GM10248 (cell line): Measurements from ENCODE around the gene AGTRAP.

Experiments used
- CTCF ChIA-PET: fragments of 300-600 bp; sonication (Branson Sonifier 250); formaldehyde crosslinking; extraction: SDS; loops from one replicate; lab custom pipeline; 2021; ENCODE audit warnings: antibody characterized with exemption; lab: Yijun Ruan, JAX
- POLR2A ChIA-PET: fragments of 350-650 bp; sonication (Branson Sonifier 250); formaldehyde crosslinking; extraction: SDS; loops from one replicate; lab custom pipeline; 2020; ENCODE audit warnings: antibody characterized with exemption; lab: Yijun Ruan, JAX
- DNase-seq: peaks from one replicate; pipeline ENCODE4 v3.0.0; 2012; ENCODE audit errors: extremely low spot score
- TF ChIP-seq, protein P1 (sequence below): IDR thresholded peaks from 2 replicates; pipeline ENCODE4 v1.5.1; 2012; ENCODE audit warnings: mild to moderate bottlenecking, low read depth; ENCODE audit errors: extremely low read depth, missing control alignments, control extremely low read depth

Gene AGTRAP

DNA sequence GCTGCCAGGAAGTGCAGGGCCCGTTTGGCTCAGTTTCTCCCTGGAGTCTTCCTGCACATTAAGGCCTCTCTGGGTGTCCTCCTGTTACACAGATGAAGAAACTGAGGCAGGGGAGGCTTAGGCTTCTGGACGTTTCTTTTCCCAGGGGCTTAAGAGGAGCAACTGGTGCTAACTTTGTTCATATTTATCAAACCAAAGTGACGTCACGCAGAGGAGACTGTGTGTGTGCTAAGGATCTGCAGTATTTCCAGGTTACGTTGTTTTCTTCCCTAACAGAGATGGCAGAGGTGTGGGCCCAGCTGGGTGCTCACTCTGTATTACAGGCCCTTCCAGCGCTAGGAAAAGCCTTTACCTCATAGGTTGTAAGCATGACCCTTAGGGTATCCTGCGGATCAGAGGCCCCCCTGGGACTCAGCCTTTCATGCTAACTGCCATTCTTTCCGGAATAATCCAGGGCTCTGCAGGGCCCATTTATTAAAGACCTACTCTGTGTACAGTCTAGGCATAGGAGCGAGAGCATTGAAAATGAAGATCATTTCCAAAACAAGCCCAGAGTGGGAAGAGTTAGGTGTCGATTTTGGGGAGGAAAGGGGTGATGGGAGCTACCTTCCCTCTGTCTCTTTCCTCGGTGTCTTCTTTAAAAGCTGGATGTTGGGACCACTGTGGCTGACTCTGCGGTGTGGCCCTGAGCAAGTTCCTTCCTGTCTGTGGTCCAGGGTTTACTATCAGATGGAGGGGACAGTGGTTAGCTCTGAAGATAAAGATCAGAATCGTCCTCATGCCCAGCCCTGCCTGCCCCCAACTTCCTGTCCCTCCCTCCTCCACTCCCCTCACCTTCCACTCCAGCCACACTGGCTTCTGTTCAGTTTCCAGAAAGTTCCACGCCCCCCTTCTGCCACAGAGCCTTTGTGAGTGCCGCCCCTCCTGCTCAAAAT lies 4.6 kb downstream of the AGTRAP start:
- no peak for DNase-seq
- POLR2A ChIA-PET = interaction anchor here (0.7 kb wide), 1 partner anchor 710 kb away, joined by 3 read pairs; no protein-coding TSS in a partner anchor
- CTCF ChIA-PET = interaction anchor here (0.9 to 2.2 kb wide), 2 partner anchors 20 to 703 kb away, joined by 4 to 9 read pairs; no protein-coding TSS in a partner anchor
- TF ChIP-seq, protein P1, sequence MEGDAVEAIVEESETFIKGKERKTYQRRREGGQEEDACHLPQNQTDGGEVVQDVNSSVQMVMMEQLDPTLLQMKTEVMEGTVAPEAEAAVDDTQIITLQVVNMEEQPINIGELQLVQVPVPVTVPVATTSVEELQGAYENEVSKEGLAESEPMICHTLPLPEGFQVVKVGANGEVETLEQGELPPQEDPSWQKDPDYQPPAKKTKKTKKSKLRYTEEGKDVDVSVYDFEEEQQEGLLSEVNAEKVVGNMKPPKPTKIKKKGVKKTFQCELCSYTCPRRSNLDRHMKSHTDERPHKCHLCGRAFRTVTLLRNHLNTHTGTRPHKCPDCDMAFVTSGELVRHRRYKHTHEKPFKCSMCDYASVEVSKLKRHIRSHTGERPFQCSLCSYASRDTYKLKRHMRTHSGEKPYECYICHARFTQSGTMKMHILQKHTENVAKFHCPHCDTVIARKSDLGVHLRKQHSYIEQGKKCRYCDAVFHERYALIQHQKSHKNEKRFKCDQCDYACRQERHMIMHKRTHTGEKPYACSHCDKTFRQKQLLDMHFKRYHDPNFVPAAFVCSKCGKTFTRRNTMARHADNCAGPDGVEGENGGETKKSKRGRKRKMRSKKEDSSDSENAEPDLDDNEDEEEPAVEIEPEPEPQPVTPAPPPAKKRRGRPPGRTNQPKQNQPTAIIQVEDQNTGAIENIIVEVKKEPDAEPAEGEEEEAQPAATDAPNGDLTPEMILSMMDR = no peak

DNA sequence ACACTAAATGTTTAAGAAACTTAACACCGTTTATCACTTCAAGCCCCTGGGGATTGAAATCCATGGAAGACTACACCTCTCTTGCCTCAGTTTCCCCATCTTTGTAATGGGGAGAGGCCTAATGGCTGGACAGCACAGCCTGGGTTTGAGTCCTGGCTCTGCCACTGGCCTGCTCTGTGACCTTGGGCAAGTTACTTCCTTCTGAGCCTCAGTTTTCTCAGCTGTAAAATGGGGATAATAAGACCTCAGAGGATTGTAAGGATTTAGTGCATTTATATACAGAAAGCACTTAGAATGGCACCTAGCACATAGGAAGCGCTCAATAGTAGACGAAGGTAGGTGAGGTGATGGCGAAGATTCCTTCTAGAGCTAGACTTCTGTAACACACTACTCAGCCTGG lies 5.5 kb downstream of the AGTRAP start:
- TF ChIP-seq, protein P1 = no peak
- DNase-seq = no peak
- CTCF ChIA-PET = interaction anchor here (2.2 kb wide), 1 partner anchor 704 kb away, joined by 9 read pairs; no protein-coding TSS in a partner anchor
- POLR2A ChIA-PET = no interaction called here

DNA sequence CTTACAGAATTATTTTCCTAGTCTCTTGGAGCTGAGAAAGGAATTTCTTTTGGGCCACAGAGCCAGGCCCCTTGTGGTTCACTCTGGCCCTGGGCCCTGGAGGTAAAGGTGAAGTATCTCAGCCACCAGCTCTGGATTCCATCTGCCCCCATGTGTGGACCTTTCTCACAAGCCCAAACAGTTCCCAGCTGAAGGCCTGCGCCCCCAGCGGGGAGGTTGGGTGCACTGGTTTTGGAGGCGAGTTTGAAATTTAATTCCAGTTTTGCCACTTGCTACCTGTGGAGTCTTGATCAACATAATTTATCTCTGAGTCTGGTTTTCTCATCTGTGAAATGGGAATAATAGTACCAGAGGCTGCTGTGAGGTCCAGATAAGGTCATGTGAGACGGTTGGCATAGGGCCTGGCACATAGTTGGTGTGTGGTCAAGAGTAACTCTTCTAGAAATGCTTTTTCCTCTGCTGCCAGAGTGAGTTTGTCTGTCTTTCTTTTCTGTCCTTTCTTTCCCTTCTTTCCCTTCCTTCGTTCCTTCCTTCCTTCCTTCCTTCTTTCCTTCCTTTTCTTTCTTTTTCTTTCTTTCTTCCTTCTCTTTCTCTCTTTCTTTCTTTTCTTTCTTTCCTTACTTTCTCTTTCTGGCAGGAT lies 6.1 kb downstream of the AGTRAP start:
- ChIA-PET POLR2A (no interaction called here), CTCF (no interaction called here)
- no peak for DNase-seq
- TF ChIP-seq, protein P1 = no peak

DNA sequence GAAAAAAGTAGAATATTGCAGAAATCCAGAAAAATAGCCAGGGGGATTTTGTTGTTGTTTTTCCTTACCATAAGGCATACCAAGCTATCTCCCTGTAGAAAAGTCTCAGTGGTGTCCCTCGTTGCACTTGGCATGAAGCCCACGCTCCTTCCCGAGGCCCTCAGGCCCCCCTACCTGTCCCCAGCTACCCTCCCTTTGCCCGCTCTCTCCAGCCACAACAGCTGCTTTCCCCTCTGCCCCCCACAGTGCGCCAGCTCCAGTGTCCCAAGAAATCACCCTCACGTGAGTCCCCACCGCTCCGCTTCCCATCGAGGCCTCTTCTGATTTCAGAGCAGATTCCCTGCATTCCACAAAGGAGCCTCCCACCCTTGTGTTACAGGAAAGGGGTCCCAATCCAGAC lies 8.4 kb downstream of the AGTRAP start:
- TF ChIP-seq, protein P1 = no peak
- ChIA-PET POLR2A (no interaction called here), CTCF (interaction anchor here (1.3 kb wide), 1 partner anchor 25 kb away, joined by 5 read pairs; no protein-coding TSS in a partner anchor)
- DNase-seq = no peak

DNA sequence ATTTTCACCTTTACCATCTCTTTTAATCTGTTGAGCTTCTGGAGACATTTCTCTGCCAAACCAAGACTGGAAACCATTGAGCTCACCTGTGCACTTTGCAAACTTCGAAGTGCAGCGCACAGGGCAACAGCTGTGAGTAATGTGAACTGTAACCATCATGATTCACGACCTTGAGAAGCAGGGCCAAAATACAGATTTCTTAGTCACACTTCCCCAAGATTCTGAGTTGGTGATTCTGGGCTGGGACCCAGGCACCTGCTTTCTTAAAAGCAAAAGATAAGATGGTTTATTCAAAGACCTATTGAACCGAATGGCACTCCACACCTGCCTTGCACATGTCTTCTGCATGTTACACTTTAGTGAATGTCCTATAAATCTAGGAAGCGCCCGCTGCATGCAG lies 10.2 kb downstream of the AGTRAP start:
- ChIA-PET POLR2A (interaction anchor here (0.6 kb wide), 1 partner anchor 464 kb away, joined by 6 read pairs; no protein-coding TSS in a partner anchor), CTCF (no interaction called here)
- DNase-seq = no peak
- TF ChIP-seq, protein P1 = no peak

DNA sequence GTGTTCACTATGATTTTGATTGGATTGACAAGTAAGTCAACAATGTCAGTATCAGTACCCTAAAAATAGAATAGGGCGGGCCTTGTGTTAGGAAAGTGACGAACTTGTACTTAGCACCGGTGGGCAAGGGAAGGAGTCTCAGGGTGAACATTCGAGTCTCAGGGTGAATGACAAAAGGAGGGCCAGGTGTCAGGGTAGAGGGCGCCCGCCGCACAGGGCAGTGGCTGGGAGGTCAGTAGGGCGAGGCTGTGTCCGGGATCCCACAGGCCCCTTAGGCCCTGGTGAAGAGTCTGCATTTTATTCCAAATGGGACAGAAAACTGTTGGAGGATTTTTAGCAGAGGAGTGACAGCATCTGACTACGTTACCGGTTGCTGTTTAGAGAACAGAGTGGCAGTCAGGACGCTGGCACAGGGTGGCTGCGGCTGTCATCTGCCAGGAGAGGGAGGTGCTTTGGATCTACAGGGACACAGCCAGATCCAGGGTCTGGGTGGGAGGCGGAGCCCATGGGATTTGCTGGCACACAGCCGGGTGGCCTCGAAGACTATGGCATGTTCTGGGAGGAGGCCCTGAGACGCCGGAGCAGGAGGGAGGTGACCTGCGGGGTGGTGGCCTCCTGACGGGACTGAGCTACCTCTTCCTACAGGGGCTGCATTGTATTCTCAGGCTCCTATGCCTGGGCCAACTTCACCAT lies 11.0 kb downstream of the AGTRAP start:
- TF ChIP-seq, protein P1 = no peak
- ChIA-PET CTCF (no interaction called here), POLR2A (interaction anchor here (0.6 kb wide), 1 partner anchor 214 kb away, joined by 3 read pairs; no protein-coding TSS in a partner anchor)
- DNase-seq = no peak
